HepG2 (cell line): ENCODE data around the gene ARL3. TPM values are rescaled to one million over a fixed set of nuclear protein-coding genes. Genes with fewer than 3 reads are reported as not detected.

Experiments used
- ARID4A ChIP-seq: sonication (generic); formaldehyde crosslinking; IDR thresholded peaks from 2 replicates; pipeline ENCODE4 v1.5.0; 2020; ENCODE audit warnings: mild to moderate bottlenecking, missing genetic modification reagents, borderline replicate concordance
- ARNT ChIP-seq: fragments of 450-650 bp; IDR thresholded peaks from 2 replicates; pipeline ENCODE4 v1.6.1; 2017
- ELF4 ChIP-seq: sonication (generic); formaldehyde crosslinking; IDR thresholded peaks from 2 replicates; pipeline ENCODE4 v1.5.0; 2020; ENCODE audit warnings: missing genetic modification reagents, mild to moderate bottlenecking, moderate library complexity, borderline replicate concordance
- HDAC1 ChIP-seq: sonication (generic); formaldehyde crosslinking; IDR thresholded peaks from 2 replicates; pipeline ENCODE4 v1.5.1; 2020; ENCODE audit warnings: mild to moderate bottlenecking, missing genetic modification reagents
- HNF4G ChIP-seq, 2 experiments: sonication (generic) in 1 of 2; formaldehyde crosslinking in 1 of 2; IDR thresholded peaks; 2 replicates each; pipeline versions ENCODE4 v1.4.0 to v1.6.1; 2011 to 2020; ENCODE audit warnings: borderline replicate concordance in 2 of 2, low read depth in 2 of 2, mild to moderate bottlenecking in 2 of 2, low read length in 1 of 2, missing genetic modification reagents in 1 of 2, moderate library complexity in 1 of 2
- KLF16 ChIP-seq, 2 experiments: sonication (generic) in 1 of 2; formaldehyde crosslinking in 1 of 2; IDR thresholded peaks; 2 replicates each; pipeline versions ENCODE4 v1.6.1 to v1.8.0; 2016 to 2023; ENCODE audit warnings: missing genetic modification reagents in 2 of 2, missing compliant biosample characterization in 1 of 2
- NFRKB ChIP-seq: fragments of 450-650 bp; IDR thresholded peaks from 2 replicates; pipeline ENCODE4 v1.6.1; 2017
- NR2C2 ChIP-seq: sonication (generic); formaldehyde crosslinking; IDR thresholded peaks from 2 replicates; pipeline ENCODE4 v1.4.0; 2020; ENCODE audit warnings: missing genetic modification reagents, mild to moderate bottlenecking, moderate library complexity, borderline replicate concordance
- NR2F6 ChIP-seq, 2 experiments: IDR thresholded peaks; 2 replicates each; pipeline ENCODE4 v1.6.1; 2016; ENCODE audit warnings: antibody characterized with exemption in 1 of 2, mild to moderate bottlenecking in 1 of 2
- ZBTB7A ChIP-seq: sonication (generic); formaldehyde crosslinking; IDR thresholded peaks from 2 replicates; pipeline ENCODE4 v1.8.0; 2022; ENCODE audit warnings: mild to moderate bottlenecking, missing genetic modification reagents
- ZNF232 ChIP-seq: sonication (generic); formaldehyde crosslinking; IDR thresholded peaks from 2 replicates; pipeline ENCODE4 v1.4.0; 2020; ENCODE audit warnings: missing genetic modification reagents, borderline replicate concordance
- ZNF251 ChIP-seq: sonication (generic); formaldehyde crosslinking; IDR thresholded peaks from 2 replicates; pipeline ENCODE4 v1.9.0; 2021; ENCODE audit warnings: mild to moderate bottlenecking, missing genetic modification reagents
- ZNF253 ChIP-seq: sonication (generic); formaldehyde crosslinking; IDR thresholded peaks from 2 replicates; pipeline ENCODE4 v1.8.0; 2022; ENCODE audit warnings: mild to moderate bottlenecking, missing genetic modification reagents, borderline replicate concordance
- ZNF335 ChIP-seq: sonication (generic); formaldehyde crosslinking; IDR thresholded peaks from 2 replicates; pipeline ENCODE4 v1.4.0; 2020; ENCODE audit warnings: missing genetic modification reagents
- ZNF350 ChIP-seq: sonication (generic); formaldehyde crosslinking; IDR thresholded peaks from 2 replicates; pipeline ENCODE4 v1.4.0; 2020; ENCODE audit warnings: mild to moderate bottlenecking, low read depth, missing genetic modification reagents, borderline replicate concordance
- ZNF451 ChIP-seq: sonication (generic); formaldehyde crosslinking; IDR thresholded peaks from 2 replicates; pipeline ENCODE4 v1.5.0; 2020; ENCODE audit warnings: mild to moderate bottlenecking, missing genetic modification reagents
- ZNF501 ChIP-seq: sonication (generic); formaldehyde crosslinking; IDR thresholded peaks from 2 replicates; pipeline ENCODE4 v1.5.1; 2020; ENCODE audit warnings: mild to moderate bottlenecking, moderate library complexity, missing genetic modification reagents
- polyA plus RNA-seq, 8 experiments: library from polyadenylated mRNA; depleted of rRNA in 3 of 8; stranded (reverse) in 7 of 8; unstranded in 1 of 8; fragments of >200 nt; fragmentation: Illumina TruSeq in 4 of 8; extraction: Trizol in 4 of 8; gene quantifications; 2 replicates each; pipeline versions ENCODE4 v1.2.1 to v1.2.3, GENCODE V29; 2011 to 2016; ENCODE audit warnings: low read depth in 4 of 8, missing spikeins in 1 of 8, mixed read lengths in 1 of 8; ENCODE audit not compliant: insufficient read depth in 1 of 8
- total RNA-seq, 5 experiments: library from RNA; depleted of rRNA; stranded (reverse); fragments of >200 nt; fragmentation: Illumina TruSeq; extraction: Trizol; gene quantifications; 2 replicates each; pipeline ENCODE4 v1.2.3, GENCODE V29; 2016; ENCODE audit warnings: low read depth in 1 of 5
- TF ChIP-seq, protein P1 (sequence below): sonication (generic); formaldehyde crosslinking; IDR thresholded peaks from 2 replicates; pipeline ENCODE4 v1.4.0; 2020; ENCODE audit warnings: missing genetic modification reagents
- TF ChIP-seq, protein P2 (sequence below): IDR thresholded peaks from 2 replicates; pipeline ENCODE4 v1.6.1; 2016; ENCODE audit warnings: mild to moderate bottlenecking, missing biosample characterization, missing genetic modification reagents
- TF ChIP-seq, protein P3 (sequence below): fragments of 450-650 bp; IDR thresholded peaks from 2 replicates; pipeline ENCODE4 v1.6.1; 2017

Gene ARL3
- total and polyA plus RNA-seq, 2 of the 13 experiments (the other 11 are each of a cell fraction or from before 2014, with no cell fraction given) = 5.2 to 6.6 TPM

DNA sequence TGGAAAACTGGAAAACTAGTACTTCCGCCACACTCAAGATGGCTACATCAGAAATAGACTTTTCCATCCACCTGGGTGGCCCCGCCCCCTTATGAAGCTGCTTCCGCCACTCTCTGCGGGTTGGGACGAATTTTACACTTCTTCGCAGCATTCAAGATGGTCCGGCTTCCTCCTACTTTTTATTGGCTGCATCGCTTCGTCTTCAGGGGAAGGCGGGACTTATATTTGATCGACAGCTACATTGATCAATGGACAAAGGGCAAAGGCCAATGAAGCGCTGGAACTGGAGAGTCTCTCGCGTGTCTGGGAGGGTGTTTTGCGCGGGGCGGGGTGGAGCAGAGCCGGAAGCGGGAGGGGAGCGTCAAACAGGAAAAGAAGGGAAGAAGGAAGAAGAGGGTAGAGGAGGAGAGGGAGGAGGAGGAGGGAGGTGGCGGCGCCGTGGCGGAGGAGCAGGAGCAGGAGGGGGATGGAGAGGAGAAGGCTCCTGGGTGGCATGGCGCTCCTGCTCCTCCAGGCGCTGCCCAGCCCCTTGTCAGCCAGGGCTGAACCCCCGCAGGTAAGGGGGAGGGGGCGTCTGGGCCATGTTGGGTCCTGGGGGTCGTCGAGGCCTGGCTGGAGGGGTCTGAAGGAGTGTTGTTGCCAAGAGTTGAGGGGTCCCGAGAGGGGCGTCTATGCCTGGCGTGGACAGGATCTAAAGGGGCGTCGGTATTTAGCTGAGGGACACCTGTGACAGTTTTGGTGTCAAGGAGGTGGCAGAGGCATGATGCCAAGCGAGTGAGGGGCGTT is 29.6 kb upstream of the ARL3 start, which contains the start of gene WBP1L (continued):
- TF ChIP-seq, protein P1, sequence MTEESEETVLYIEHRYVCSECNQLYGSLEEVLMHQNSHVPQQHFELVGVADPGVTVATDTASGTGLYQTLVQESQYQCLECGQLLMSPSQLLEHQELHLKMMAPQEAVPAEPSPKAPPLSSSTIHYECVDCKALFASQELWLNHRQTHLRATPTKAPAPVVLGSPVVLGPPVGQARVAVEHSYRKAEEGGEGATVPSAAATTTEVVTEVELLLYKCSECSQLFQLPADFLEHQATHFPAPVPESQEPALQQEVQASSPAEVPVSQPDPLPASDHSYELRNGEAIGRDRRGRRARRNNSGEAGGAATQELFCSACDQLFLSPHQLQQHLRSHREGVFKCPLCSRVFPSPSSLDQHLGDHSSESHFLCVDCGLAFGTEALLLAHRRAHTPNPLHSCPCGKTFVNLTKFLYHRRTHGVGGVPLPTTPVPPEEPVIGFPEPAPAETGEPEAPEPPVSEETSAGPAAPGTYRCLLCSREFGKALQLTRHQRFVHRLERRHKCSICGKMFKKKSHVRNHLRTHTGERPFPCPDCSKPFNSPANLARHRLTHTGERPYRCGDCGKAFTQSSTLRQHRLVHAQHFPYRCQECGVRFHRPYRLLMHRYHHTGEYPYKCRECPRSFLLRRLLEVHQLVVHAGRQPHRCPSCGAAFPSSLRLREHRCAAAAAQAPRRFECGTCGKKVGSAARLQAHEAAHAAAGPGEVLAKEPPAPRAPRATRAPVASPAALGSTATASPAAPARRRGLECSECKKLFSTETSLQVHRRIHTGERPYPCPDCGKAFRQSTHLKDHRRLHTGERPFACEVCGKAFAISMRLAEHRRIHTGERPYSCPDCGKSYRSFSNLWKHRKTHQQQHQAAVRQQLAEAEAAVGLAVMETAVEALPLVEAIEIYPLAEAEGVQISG (CRISPR knock-in tag) = peak; percentile 90
- TF ChIP-seq ZNF232 (peak; percentile 34; the same call in 1 of the 2 replicates), ZNF251 (CRISPR knock-in tag) (no peak), ZNF501 (CRISPR knock-in tag) (no peak), ARID4A (peak; percentile 74), KLF16 (CRISPR knock-in tag; IDR thresholded peaks at IDR 0.05) (peak in 1 of 2 experiments; percentile 77; a peak in 1 of 4 replicates), NFRKB (no peak), HNF4G (IDR thresholded peaks at IDR 0.05; ENCODE audit: borderline replicate concordance, low read depth, low read length) (no peak), HNF4G (CRISPR knock-in tag; IDR thresholded peaks at IDR 0.05; ENCODE audit: borderline replicate concordance, low read depth) (no peak), ARNT (no peak), ZBTB7A (0 out of 2 replicates have a peak, but pooled peaks have one; percentile 27), HDAC1 (CRISPR knock-in tag) (peak; percentile 74), ZNF451 (no peak), ZNF253 (CRISPR knock-in tag) (no peak), ZNF335 (CRISPR knock-in tag) (0 out of 2 replicates have a peak, but pooled peaks have one; percentile 31), NR2F6 (IDR thresholded peaks at IDR 0.05) (no peak), NR2F6 (CRISPR knock-in tag; IDR thresholded peaks at IDR 0.05) (0 out of 2 replicates have a peak, but pooled peaks have one; percentile 18), ELF4 (CRISPR knock-in tag) (peak; percentile 100), ZNF350 (CRISPR knock-in tag) (peak; percentile 50; the same call in 1 of the 2 replicates), NR2C2 (CRISPR knock-in tag) (peak; percentile 54; the same call in 1 of the 2 replicates)
- TF ChIP-seq, protein P2, sequence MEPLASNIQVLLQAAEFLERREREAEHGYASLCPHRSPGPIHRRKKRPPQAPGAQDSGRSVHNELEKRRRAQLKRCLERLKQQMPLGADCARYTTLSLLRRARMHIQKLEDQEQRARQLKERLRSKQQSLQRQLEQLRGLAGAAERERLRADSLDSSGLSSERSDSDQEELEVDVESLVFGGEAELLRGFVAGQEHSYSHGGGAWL (CRISPR knock-in tag) = 0 out of 2 replicates have a peak, but pooled peaks have one; percentile 49
- TF ChIP-seq, protein P3, sequence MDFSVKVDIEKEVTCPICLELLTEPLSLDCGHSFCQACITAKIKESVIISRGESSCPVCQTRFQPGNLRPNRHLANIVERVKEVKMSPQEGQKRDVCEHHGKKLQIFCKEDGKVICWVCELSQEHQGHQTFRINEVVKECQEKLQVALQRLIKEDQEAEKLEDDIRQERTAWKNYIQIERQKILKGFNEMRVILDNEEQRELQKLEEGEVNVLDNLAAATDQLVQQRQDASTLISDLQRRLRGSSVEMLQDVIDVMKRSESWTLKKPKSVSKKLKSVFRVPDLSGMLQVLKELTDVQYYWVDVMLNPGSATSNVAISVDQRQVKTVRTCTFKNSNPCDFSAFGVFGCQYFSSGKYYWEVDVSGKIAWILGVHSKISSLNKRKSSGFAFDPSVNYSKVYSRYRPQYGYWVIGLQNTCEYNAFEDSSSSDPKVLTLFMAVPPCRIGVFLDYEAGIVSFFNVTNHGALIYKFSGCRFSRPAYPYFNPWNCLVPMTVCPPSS = no peak
